Kidney epithelial cell (primary cell): ENCODE results near the gene GET4. TPM values are rescaled to one million over a fixed set of nuclear protein-coding genes. Genes with fewer than 3 reads are reported as not detected.

Experiments used
- DNase-seq: peaks from one replicate; pipeline ENCODE4 v3.0.0-alpha.2; 2010; ENCODE audit warnings: low read depth
- H3K27me3 ChIP-seq: 2 replicates; pipeline ENCODE4 v1.6.0; 2011; ENCODE audit warnings: low read length; ENCODE audit not compliant: control insufficient read depth, insufficient read depth
- H3K36me3 ChIP-seq: 2 replicates; pipeline ENCODE4 v1.5.1; 2011; ENCODE audit warnings: low read length; ENCODE audit not compliant: control insufficient read depth, insufficient read depth
- H3K4me3 ChIP-seq: 2 replicates; pipeline ENCODE4 v1.5.1; 2011; ENCODE audit warnings: low read depth, mild to moderate bottlenecking, control low read depth, low read length
- CTCF ChIP-seq: IDR thresholded peaks from 2 replicates; pipeline ENCODE4 v1.5.1; 2011; ENCODE audit warnings: mild to moderate bottlenecking, moderate library complexity, low read length, control low read depth, inconsistent platforms; ENCODE audit not compliant: insufficient read depth, poor library complexity, severe bottlenecking
- total RNA-seq: library from RNA; depleted of rRNA; stranded (reverse); fragments of >200 nt; gene quantifications from 2 replicates; pipeline ENCODE4 v1.2.3, GENCODE V29; 2015

GET4 gene
- total RNA-seq, 1 donor from 2014 or later = 63.1 TPM

- H3K36me3 ChIP-seq = no peaks in the 10 kb centered on the region
- no peaks in the 10 kb centered on the region for H3K27me3 ChIP-seq
- TF ChIP-seq CTCF = no peak
- no peak overlapping the region for H3K4me3 ChIP-seq
- no peak for DNase-seq
These were observed 5.3 kb downstream of the GET4 start for GRCh38 chr7:881441-882234.

- no peak for DNase-seq
- no peak for TF ChIP-seq CTCF
- no peak overlapping the region for H3K4me3 ChIP-seq
- no peaks in the 10 kb centered on the region for H3K27me3 ChIP-seq
- peaks cover 2% of the 10 kb centered on the region for H3K36me3 ChIP-seq
These were observed 6.1 kb downstream of the GET4 start for GRCh38 chr7:882336-883035.

DNA sequence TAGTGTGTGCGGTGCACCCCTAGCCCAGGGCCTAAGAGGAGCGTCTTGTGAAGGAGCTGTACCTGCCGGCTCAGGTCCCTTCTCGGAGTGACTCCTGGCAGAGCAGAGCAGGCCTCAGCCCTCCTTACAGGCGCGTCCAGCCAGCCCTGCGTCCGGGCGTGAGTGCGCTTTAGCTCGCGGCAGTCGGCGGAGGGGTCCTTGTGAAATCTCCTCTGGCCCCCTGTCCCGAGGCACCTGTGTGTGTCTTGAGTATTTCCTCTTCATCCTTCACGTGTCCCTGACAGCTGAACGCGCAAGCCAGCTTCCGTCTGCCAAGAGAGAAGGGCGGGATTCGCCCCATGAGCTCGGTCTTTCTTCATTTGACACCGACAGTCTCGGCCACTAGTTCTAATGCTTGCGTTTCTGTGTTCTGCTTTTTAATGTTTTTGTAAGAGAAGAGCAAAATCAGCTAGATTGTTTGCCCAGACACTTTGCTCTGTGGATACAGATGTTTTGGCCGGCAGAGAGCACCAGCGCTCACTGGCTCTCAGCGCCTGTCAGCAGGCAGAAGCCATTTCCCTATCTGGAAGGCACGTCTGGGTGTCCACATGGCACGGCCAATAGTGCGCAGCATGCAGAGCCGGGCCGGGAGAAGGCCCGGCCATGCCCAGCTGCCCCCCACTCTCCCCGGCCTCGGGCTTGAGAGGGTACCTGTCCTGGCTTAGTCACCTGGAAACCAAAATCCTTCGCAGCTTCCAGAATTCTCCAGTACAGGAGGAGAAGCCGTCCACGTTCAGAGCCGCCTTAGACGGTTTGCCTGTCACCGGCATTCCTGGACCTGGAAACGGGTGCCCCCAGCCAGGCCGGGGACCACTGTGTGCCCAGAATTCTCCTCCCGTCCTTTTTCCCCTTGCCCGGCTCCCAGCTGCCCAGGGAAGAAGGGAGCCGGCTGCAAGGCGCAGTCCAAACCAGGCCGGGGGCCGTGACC, 7.0 kb downstream of the GET4 start:
- H3K4me3 ChIP-seq = no peak overlapping the region
- DNase-seq = no peak
- H3K36me3 ChIP-seq = peaks cover 2% of the 10 kb centered on the region

DNA sequence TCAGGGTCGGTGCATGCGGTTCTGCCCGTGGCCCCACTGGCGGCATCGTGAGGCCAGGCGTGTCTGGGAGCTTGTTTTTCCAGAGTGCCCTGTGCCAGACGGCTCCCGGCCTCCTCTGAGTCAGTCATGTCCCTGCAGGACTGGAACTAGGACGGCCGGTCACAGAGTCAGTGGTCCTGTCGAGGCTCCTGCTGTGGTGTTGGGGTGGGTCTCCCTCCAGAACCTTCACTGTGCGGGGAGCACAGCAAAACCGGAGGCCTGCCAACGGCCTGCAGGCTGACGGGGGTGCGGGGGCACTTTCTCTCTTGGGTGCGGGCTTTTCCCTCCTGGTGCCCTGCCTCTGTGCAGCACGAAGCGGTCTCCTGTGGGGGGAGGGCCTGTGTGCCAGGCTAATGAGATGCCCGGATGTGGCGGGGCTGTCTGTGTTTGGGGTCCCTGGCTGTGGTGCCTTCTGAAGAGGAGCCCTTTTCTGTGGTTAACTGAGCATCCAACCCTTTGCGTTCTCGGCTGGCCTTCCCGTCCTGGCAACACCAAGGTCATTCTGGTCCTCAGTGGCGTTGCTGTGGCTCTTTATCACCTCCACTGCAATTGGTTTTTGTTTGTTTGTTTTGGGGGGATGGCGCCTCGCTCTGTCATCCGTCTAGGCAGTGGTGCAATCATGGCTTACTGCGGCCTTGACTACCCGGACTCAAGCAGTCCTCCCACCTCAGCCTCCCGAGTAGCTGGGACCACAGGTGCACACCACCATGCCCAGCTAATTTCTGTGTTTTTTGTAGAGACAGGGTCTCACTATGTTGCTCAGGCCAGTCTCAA, 8.0 kb downstream of the GET4 start:
- DNase-seq = no peak
- no peak for TF ChIP-seq CTCF

More for the DNA sequence above, 7.0 kb downstream of the GET4 start:
- no peak for TF ChIP-seq CTCF
- no peaks in the 10 kb centered on the region for H3K27me3 ChIP-seq

DNA sequence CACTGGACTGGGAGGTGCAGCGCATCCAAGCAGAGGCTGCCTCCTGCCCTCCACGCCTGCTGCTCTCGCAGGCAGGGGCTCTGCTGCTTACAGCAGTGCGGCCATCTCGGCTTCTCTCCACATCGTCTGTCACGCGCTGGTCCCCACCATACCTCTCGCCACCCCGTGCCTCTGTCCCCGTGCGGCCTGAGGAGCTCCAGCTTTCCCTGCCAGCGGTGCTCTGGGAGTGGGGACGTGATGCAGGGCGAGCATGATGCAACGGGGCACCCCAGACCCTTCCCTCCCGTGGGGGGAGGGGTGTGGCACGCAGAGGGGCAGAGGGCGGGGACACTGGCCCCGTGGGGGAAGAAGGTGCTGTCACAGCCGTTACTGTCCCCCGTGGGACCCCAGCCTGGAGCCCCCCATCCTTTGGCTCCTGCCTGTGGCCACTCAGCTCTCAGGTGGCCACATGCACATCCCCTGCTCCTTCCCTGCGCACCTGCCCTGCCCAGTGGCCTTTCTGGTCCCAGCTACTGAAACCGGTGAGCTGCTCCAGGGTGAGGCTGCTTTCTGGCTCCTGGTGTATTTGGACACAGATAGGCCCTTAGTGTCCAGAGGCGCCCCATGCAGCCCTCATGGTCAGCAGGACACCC, 9.0 kb downstream of the GET4 start:
- H3K36me3 ChIP-seq = peaks cover 2% of the 10 kb centered on the region
- no peaks in the 10 kb centered on the region for H3K27me3 ChIP-seq
- no peak for DNase-seq
- no peak for TF ChIP-seq CTCF
- H3K4me3 ChIP-seq = no peak overlapping the region

More for the DNA sequence above, 8.0 kb downstream of the GET4 start:
- Histone ChIP-seq H3K4me3 (no peak overlapping the region), H3K36me3 (peaks cover 2% of the 10 kb centered on the region), H3K27me3 (no peaks in the 10 kb centered on the region)
